ENCODE results near the gene CD300LB. TPM values are rescaled to one million over a fixed set of nuclear protein-coding genes. Genes with fewer than 3 reads are reported as not detected.
"Not testable (repeated sequence)": the region's sequence is repeated elsewhere in the genome, so short reads cannot be mapped to it uniquely, and the experiment has no call there.

The CD300LB gene
- total and polyA plus RNA-seq, 10 donors, result 0.47 to 5.6 (median 2.0) TPM

DNA sequence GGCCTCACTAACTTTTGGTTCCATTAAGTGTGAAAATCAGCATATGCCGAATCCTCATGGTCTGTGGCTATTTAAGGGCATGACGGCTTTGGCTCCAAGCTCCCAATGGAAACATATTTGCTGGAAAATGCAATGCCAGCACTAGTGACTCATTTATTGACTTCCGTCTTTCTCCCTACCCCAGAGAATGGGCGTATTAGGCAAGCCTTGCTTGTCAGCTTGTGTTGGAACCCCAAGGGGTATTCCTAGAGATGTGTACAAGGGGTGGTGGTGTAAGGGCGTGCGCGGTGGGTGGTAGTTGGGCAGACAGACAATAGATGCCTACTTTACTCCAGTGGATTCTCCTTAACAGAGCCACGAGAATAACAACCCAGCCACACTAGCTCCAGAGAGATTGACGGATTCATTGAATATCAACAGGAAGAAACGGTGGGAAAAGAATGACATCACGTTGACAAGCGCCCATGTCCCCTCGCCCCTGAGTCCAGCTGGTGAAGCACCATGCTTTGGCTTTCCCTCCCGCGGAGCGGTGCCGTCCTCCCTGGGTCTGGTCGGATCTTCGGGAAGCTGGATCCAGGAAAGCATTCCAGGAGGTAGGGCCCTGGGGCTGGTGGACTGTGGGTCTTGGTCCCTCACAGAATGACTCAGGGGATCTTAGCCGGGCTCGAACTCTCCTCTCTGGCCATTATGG is 10.3 kb downstream of the CD300LB start:
- Histone ChIP-seq H3K27me3 (replicated peaks in 1 of 7) (peaks cover 0 to 20% (median 0%) of the 10 kb centered on the region in 7 donors), H3K4me1 (peaks cover 0 to 53% (median 11%) of the 10 kb centered on the region in 6 donors), H3K4me3 (peak overlapping the region in 1 of 8 donors; percentile 51), H3K36me3 (no peaks in the 10 kb centered on the region), H3K27ac (peak overlapping the region; percentile 35 to 92 (median 85)), H3K9me3 (peaks cover 0 to 17% (median 7%) of the 10 kb centered on the region in 8 donors)
- 71 to 88% (median 78%) methylated on average over 21 of the region's 21 CpGs for WGBS, 5 donors
- TF ChIP-seq POLR2AphosphoS5 (IDR thresholded peaks at IDR 0.05) (peak in 1 of 3 donors; percentile 61), POLR2A (IDR thresholded peaks at IDR 0.05) (no peak)
- TF ChIP-seq, protein P1, sequence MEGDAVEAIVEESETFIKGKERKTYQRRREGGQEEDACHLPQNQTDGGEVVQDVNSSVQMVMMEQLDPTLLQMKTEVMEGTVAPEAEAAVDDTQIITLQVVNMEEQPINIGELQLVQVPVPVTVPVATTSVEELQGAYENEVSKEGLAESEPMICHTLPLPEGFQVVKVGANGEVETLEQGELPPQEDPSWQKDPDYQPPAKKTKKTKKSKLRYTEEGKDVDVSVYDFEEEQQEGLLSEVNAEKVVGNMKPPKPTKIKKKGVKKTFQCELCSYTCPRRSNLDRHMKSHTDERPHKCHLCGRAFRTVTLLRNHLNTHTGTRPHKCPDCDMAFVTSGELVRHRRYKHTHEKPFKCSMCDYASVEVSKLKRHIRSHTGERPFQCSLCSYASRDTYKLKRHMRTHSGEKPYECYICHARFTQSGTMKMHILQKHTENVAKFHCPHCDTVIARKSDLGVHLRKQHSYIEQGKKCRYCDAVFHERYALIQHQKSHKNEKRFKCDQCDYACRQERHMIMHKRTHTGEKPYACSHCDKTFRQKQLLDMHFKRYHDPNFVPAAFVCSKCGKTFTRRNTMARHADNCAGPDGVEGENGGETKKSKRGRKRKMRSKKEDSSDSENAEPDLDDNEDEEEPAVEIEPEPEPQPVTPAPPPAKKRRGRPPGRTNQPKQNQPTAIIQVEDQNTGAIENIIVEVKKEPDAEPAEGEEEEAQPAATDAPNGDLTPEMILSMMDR (IDR thresholded peaks at IDR 0.05 in 8 of 11, conservative IDR thresholded peaks at IDR 0.05 in 3 of 11), result no peak
- intact Hi-C loops (cut with DNase I; ENCODE audit: low total_unique reads), result no loop called here
- no peak for DNase-seq

GRCh38 chr17:74520016-74520434 is 11.2 kb downstream of the CD300LB start:
- intact Hi-C loops (cut with DNase I; ENCODE audit: low total_unique reads), result no loop called here
- peak overlapping the region in 1 of 8 donors; percentile 51 for H3K4me3 ChIP-seq
- TF ChIP-seq, protein P1 (IDR thresholded peaks at IDR 0.05 in 8 of 11, conservative IDR thresholded peaks at IDR 0.05 in 3 of 11), result no peak
- no peak for TF ChIP-seq POLR2AphosphoS5 (IDR thresholded peaks at IDR 0.05)
- no peak for TF ChIP-seq POLR2A (IDR thresholded peaks at IDR 0.05)
- no peak for DNase-seq
- H3K27me3 ChIP-seq (replicated peaks in 1 of 7), result peaks cover 0 to 12% (median 0%) of the 10 kb centered on the region in 7 donors
- peaks cover 0 to 17% (median 7%) of the 10 kb centered on the region in 8 donors for H3K9me3 ChIP-seq
- peaks cover 0 to 44% (median 11%) of the 10 kb centered on the region in 6 donors for H3K4me1 ChIP-seq
- WGBS, 5 donors, result 19 to 43% (median 28%) methylated on average over 3 of the region's 3 CpGs
- peak overlapping the region in 7 of 8 donors; percentile 61 to 92 (median 86) for H3K27ac ChIP-seq
- H3K36me3 ChIP-seq, result no peaks in the 10 kb centered on the region

GRCh38 chr17:74518413-74518981 is 12.8 kb downstream of the CD300LB start:
- Histone ChIP-seq H3K27me3 (replicated peaks in 1 of 7) (peaks cover 0 to 10% (median 0%) of the 10 kb centered on the region in 7 donors), H3K4me1 (peaks cover 0 to 34% (median 11%) of the 10 kb centered on the region in 6 donors), H3K9me3 (peaks cover 0 to 17% (median 7%) of the 10 kb centered on the region in 8 donors)
- intact Hi-C loops (cut with DNase I; ENCODE audit: low total_unique reads); H3K4me3 ChIP-seq; H3K36me3 ChIP-seq; DNase-seq; H3K27ac ChIP-seq: not testable (repeated sequence)
- WGBS, 5 donors, result 75 to 91% (median 89%) methylated on average over 6 of the region's 6 CpGs

GRCh38 chr17:74516561-74517328 is 14.5 kb downstream of the CD300LB start:
- Histone ChIP-seq H3K27me3 (replicated peaks in 1 of 7) (peaks cover 0 to 19% (median 0%) of the 10 kb centered on the region in 7 donors), H3K4me3 (no peak overlapping the region), H3K36me3 (no peaks in the 10 kb centered on the region), H3K4me1 (peaks cover 0 to 35% (median 10%) of the 10 kb centered on the region in 6 donors), H3K9me3 (peaks cover 0 to 11% (median 7%) of the 10 kb centered on the region in 8 donors), H3K27ac (no peak overlapping the region)
- 92 to 98% (median 95%) methylated on average over 2 to 3 of the region's 3 CpGs for WGBS, 5 donors
- intact Hi-C loops (cut with DNase I; ENCODE audit: low total_unique reads), result no loop called here
- no peak for DNase-seq
- TF ChIP-seq POLR2A (IDR thresholded peaks at IDR 0.05), result no peak
- no peak for TF ChIP-seq POLR2AphosphoS5 (IDR thresholded peaks at IDR 0.05)
- TF ChIP-seq, protein P1 (IDR thresholded peaks at IDR 0.05 in 8 of 11, conservative IDR thresholded peaks at IDR 0.05 in 3 of 11), result no peak

Measured in spleen (tissue), 11 donors.